Spleen (tissue), 11 donors: ENCODE results near the gene BPGM. TPM values are rescaled to one million over a fixed set of nuclear protein-coding genes. Genes with fewer than 3 reads are reported as not detected.
"Not testable (repeated sequence)": the region's sequence is repeated elsewhere in the genome, so short reads cannot be mapped to it uniquely, and the experiment has no call there.

ENCODE experiments used
- DNase-seq: peaks from one replicate; pipeline ENCODE4 v3.0.0-alpha.2; 2020
- H3K27ac ChIP-seq, 8 donors: fragments of 200-600 bp; sonication (generic) in 7 of 8; 1 replicate in 4 of 8; 2 replicates in 4 of 8; pipeline versions ENCODE4 v1.5.0 to v1.8.0; 2016 to 2021; ENCODE audit warnings: inconsistent platforms in 4 of 8, mild to moderate bottlenecking in 4 of 8, moderate library complexity in 1 of 8
- H3K27me3 ChIP-seq, 7 donors: fragments of 200-600 bp; sonication (generic) in 6 of 7; replicated peaks in 1 of 7; 1 replicate in 4 of 7; 2 replicates in 3 of 7; pipeline versions ENCODE4 v1.5.0 to v1.8.0; 2016 to 2021; ENCODE audit warnings: inconsistent platforms in 3 of 7, mild to moderate bottlenecking in 1 of 7
- H3K36me3 ChIP-seq, 6 donors: fragments of 200-600 bp; sonication (generic) in 5 of 6; 1 replicate in 4 of 6; 2 replicates in 2 of 6; pipeline versions ENCODE4 v1.5.0 to v1.8.0; 2016 to 2021; ENCODE audit warnings: inconsistent platforms in 2 of 6
- H3K4me1 ChIP-seq, 6 donors: fragments of 200-600 bp; sonication (generic) in 5 of 6; 1 replicate in 3 of 6; 2 replicates in 3 of 6; pipeline versions ENCODE4 v1.5.0 to v1.8.0; 2016 to 2021; ENCODE audit warnings: inconsistent platforms in 3 of 6
- H3K4me3 ChIP-seq, 8 donors: fragments of 200-600 bp; sonication (generic) in 7 of 8; 1 replicate in 4 of 8; 2 replicates in 4 of 8; pipeline versions ENCODE4 v1.5.0 to v1.8.0; 2016 to 2021; ENCODE audit warnings: inconsistent platforms in 4 of 8, mild to moderate bottlenecking in 4 of 8, moderate library complexity in 2 of 8
- H3K9me3 ChIP-seq, 8 donors: fragments of 200-600 bp; sonication (generic) in 7 of 8; 1 replicate in 4 of 8; 2 replicates in 4 of 8; pipeline versions ENCODE4 v1.5.0 to v1.8.0; 2016 to 2021; ENCODE audit warnings: inconsistent platforms in 4 of 8
- CTCF ChIP-seq, 11 experiments: fragments of 200-600 bp in 7 of 11; fragments of 450-650 bp in 4 of 11; sonication (generic) in 4 of 11; IDR thresholded peaks in 8 of 11; conservative IDR thresholded peaks in 3 of 11; 1 replicate in 7 of 11; 2 replicates in 4 of 11; pipeline versions ENCODE4 v1.4.0 to v1.8.0; 2016 to 2021; ENCODE audit warnings: antibody characterized with exemption in 11 of 11, inconsistent platforms in 4 of 11, mild to moderate bottlenecking in 1 of 11
- POLR2A ChIP-seq, 3 donors: fragments of 450-650 bp; IDR thresholded peaks; one replicate each; pipeline ENCODE4 v1.5.1; 2017; ENCODE audit warnings: antibody characterized with exemption in 3 of 3, mild to moderate bottlenecking in 1 of 3
- POLR2AphosphoS5 ChIP-seq, 3 donors: sonication (generic); formaldehyde crosslinking; IDR thresholded peaks; one replicate each; pipeline ENCODE4 v1.5.1; 2017; ENCODE audit warnings: antibody characterized with exemption in 3 of 3
- WGBS, 5 donors: extraction: QIAGEN DNeasy Blood & Tissue Kit in 3 of 5; methylation state at CpG; one replicate each; pipeline versions ENCODE4 v1.1.5 to v1.1.7; 2013 to 2018; 5-methylcytosine and 5-hydroxymethylcytosine counted together
- intact Hi-C: fragments of 100-400 bp; cut with DNase I; formaldehyde crosslinking; loops from one replicate; pipeline ENCODE4 v1.15.0; 2023; ENCODE audit warnings: low total_unique reads
- polyA plus RNA-seq, 3 donors: library from polyadenylated mRNA; stranded (reverse); fragments of 200-250 nt; gene quantifications; one replicate each; pipeline ENCODE4 v1.2.1, GENCODE V29; 2013
- total RNA-seq, 7 donors: library from RNA; depleted of rRNA in 3 of 7; stranded (reverse); fragments of >200 nt in 3 of 7; fragmentation: NEBNext Ultra II Directional in 4 of 7; extraction: Animal tissue kit (Norgen Biotek cat#: 25700) in 4 of 7; gene quantifications; one replicate each; pipeline versions ENCODE4 v1.1.0 to v1.2.1, GENCODE V29; 2016 to 2021
- donor health status: healthy with polysubstance abuse.
- donor health status: DM: no; HTN: no; CAD: no; lungs with moderate emphysema.
- donor health status: DM: no; HTN: no; CAD: no.
- donor health status: Bipolar disorder and iron deficiency.
- donor health status: healthy.
- donor health status: DM: no; HTN: no; CAD: no.
- donor health status: DM: yes; HTN: yes; CAD: no.

Gene BPGM
- total and polyA plus RNA-seq, 10 donors: 10.6 to 64.4 (median 14.4) TPM

- Histone ChIP-seq H3K27ac (no peak overlapping the region), H3K4me1 (peaks cover 0 to 4% (median 0%) of the 10 kb centered on the region in 6 donors), H3K36me3 (peaks cover 0 to 8% (median 4%) of the 10 kb centered on the region in 6 donors), H3K9me3 (no peaks in the 10 kb centered on the region), H3K4me3 (no peak overlapping the region), H3K27me3 (no peaks in the 10 kb centered on the region)
- DNase-seq: no peak
- WGBS, 5 donors: 73 to 79% (median 76%) methylated on average over 2 of the region's 2 CpGs
- intact Hi-C loops: loop anchor here (5.0 kb wide), 1 partner anchor 257 kb away; no protein-coding TSS in a partner anchor
- no peak for TF ChIP-seq POLR2A (IDR thresholded peaks at IDR 0.05)
- TF ChIP-seq POLR2AphosphoS5 (IDR thresholded peaks at IDR 0.05): no peak
- TF ChIP-seq CTCF (IDR thresholded peaks at IDR 0.05 in 8 of 11, conservative IDR thresholded peaks at IDR 0.05 in 3 of 11): no peak
Observed at GRCh38 chr7:134685250-134685649, 38.6 kb downstream of the BPGM start.

GRCh38 chr7:134686786-134687185 is 40.1 kb downstream of the BPGM start:
- DNase-seq: no peak
- H3K4me1 ChIP-seq: peaks cover 0 to 15% (median 0%) of the 10 kb centered on the region in 6 donors
- peaks cover 0 to 9% (median 0%) of the 10 kb centered on the region in 7 donors for H3K27me3 ChIP-seq
- no peaks in the 10 kb centered on the region for H3K9me3 ChIP-seq
- WGBS, 5 donors: 42 to 61% (median 57%) methylated on average over 6 of the region's 6 CpGs
- H3K36me3 ChIP-seq: no peaks in the 10 kb centered on the region
- intact Hi-C loops: loop anchor here (5.0 kb wide), 1 partner anchor 256 kb away; no protein-coding TSS in a partner anchor
- H3K4me3 ChIP-seq: no peak overlapping the region
- TF ChIP-seq POLR2AphosphoS5 (IDR thresholded peaks at IDR 0.05) (no peak), CTCF (IDR thresholded peaks at IDR 0.05 in 8 of 11, conservative IDR thresholded peaks at IDR 0.05 in 3 of 11) (peak in 3 of 11 experiments; percentile 8 to 24 (median 21))
- H3K27ac ChIP-seq: no peak overlapping the region

GRCh38 chr7:134689550-134689949 is 42.9 kb downstream of the BPGM start:
- Histone ChIP-seq H3K4me3 (peak overlapping the region in 1 of 8 donors; percentile 36), H3K27me3 (peaks cover 0 to 15% (median 0%) of the 10 kb centered on the region in 7 donors), H3K27ac (peak overlapping the region in 7 of 8 donors; percentile 4 to 76 (median 36)), H3K4me1 (peaks cover 0 to 15% (median 0%) of the 10 kb centered on the region in 6 donors)
- 72 to 85% (median 80%) methylated on average over 5 of the region's 5 CpGs for WGBS, 5 donors
- H3K36me3 ChIP-seq, H3K9me3 ChIP-seq, DNase-seq: not testable (repeated sequence)
- intact Hi-C loops: loop anchor here (5.0 kb wide), 1 partner anchor 253 kb away; no protein-coding TSS in a partner anchor

- peaks cover 0 to 15% (median 0%) of the 10 kb centered on the region in 7 donors for H3K27me3 ChIP-seq
- WGBS, 5 donors: 52 to 65% (median 57%) methylated on average over 5 of the region's 5 CpGs
- TF ChIP-seq POLR2AphosphoS5 (IDR thresholded peaks at IDR 0.05): no peak
- TF ChIP-seq POLR2A (IDR thresholded peaks at IDR 0.05): no peak
- peak in 6 of 11 experiments; percentile 14 to 47 (median 32) for TF ChIP-seq CTCF (IDR thresholded peaks at IDR 0.05 in 8 of 11, conservative IDR thresholded peaks at IDR 0.05 in 3 of 11)
- H3K27ac ChIP-seq: peak overlapping the region in 7 of 8 donors; percentile 4 to 76 (median 68)
- DNase-seq: no peak
- peaks cover 0 to 15% (median 0%) of the 10 kb centered on the region in 6 donors for H3K4me1 ChIP-seq
- H3K9me3 ChIP-seq: no peaks in the 10 kb centered on the region
- H3K36me3 ChIP-seq: no peaks in the 10 kb centered on the region
- H3K4me3 ChIP-seq: peak overlapping the region in 1 of 8 donors; percentile 36
- intact Hi-C loops: no loop called here
Observed at GRCh38 chr7:134690016-134690415, 43.4 kb downstream of the BPGM start.
